Transverse colon (tissue), 4 donors: ENCODE results near the gene FBXO31. TPM values are rescaled to one million over a fixed set of nuclear protein-coding genes. Genes with fewer than 3 reads are reported as not detected.

Experiments
- DNase-seq: peaks from one replicate; pipeline ENCODE4 v3.0.0-alpha.2; 2019
- H3K27ac ChIP-seq, 4 donors: fragments of 200-600 bp; sonication (generic); 2 replicates each; pipeline ENCODE4 v1.5.1; 2016 to 2018; ENCODE audit warnings: inconsistent platforms in 4 of 4
- H3K27me3 ChIP-seq: fragments of 200-600 bp; sonication (generic); 2 replicates; pipeline ENCODE4 v1.5.1; 2017; ENCODE audit warnings: inconsistent platforms
- H3K36me3 ChIP-seq, 4 donors: fragments of 200-600 bp; sonication (generic); 2 replicates each; pipeline ENCODE4 v1.5.1; 2017 to 2019; ENCODE audit warnings: inconsistent platforms in 4 of 4
- H3K4me1 ChIP-seq, 4 donors: fragments of 200-600 bp; sonication (generic); 2 replicates each; pipeline ENCODE4 v1.5.1; 2017 to 2020; ENCODE audit warnings: inconsistent platforms in 4 of 4
- H3K4me3 ChIP-seq, 4 donors: fragments of 200-600 bp; sonication (generic); 1 replicate in 1 of 4; 2 replicates in 3 of 4; pipeline versions ENCODE4 v1.5.1 to v1.6.1; 2017 to 2019; ENCODE audit warnings: inconsistent platforms in 4 of 4
- H3K9me3 ChIP-seq, 2 donors: fragments of 200-600 bp; sonication (generic); 2 replicates each; pipeline ENCODE4 v1.5.1; 2017 to 2019; ENCODE audit warnings: inconsistent platforms in 2 of 2
- CTCF ChIP-seq, 5 experiments: fragments of 200-600 bp in 3 of 5; fragments of 450-650 bp in 2 of 5; sonication (generic) in 3 of 5; IDR thresholded peaks; 1 replicate in 2 of 5; 2 replicates in 3 of 5; pipeline ENCODE4 v1.5.1; 2016 to 2017; ENCODE audit warnings: antibody characterized with exemption in 5 of 5, inconsistent platforms in 3 of 5, mild to moderate bottlenecking in 2 of 5, moderate library complexity in 1 of 5
- EP300 ChIP-seq: sonication (generic); formaldehyde crosslinking; IDR thresholded peaks from one replicate; pipeline ENCODE4 v1.6.1; 2017; ENCODE audit warnings: antibody characterized with exemption, low read depth
- POLR2A ChIP-seq: fragments of 450-650 bp; IDR thresholded peaks from one replicate; pipeline ENCODE4 v1.6.1; 2016; ENCODE audit warnings: antibody characterized with exemption, mild to moderate bottlenecking, moderate library complexity
- POLR2AphosphoS5 ChIP-seq, 3 donors: sonication (generic); formaldehyde crosslinking; IDR thresholded peaks; one replicate each; pipeline ENCODE4 v1.6.1; 2016; ENCODE audit warnings: antibody characterized with exemption in 3 of 3
- WGBS, 2 donors: methylation state at CpG; one replicate each; pipeline ENCODE4 v1.1.5; 2018; ENCODE audit warnings: low coverage in 1 of 2; 5-methylcytosine and 5-hydroxymethylcytosine counted together
- in situ Hi-C, 4 donors: fragments of 200-750 bp; cut with MboI; loops; one replicate each; pipeline versions ENCODE4 v1.15.0 to v1.15.1; 2017; ENCODE audit warnings: low sequenced_read_pairs in 3 of 4, low pct_ligation_motif_present in 1 of 4, low pct_unique_long_range_greater_than_20kb in 1 of 4
- intact Hi-C: fragments of 100-400 bp; cut with DNase I; formaldehyde crosslinking; loops from one replicate; pipeline ENCODE4 v1.15.1; 2023; ENCODE audit warnings: low total_unique reads
- total RNA-seq, 4 donors: library from RNA; depleted of rRNA; stranded (reverse); fragments of >200 nt; gene quantifications; one replicate each; pipeline ENCODE4 v1.1.0, GENCODE V29; 2016

The FBXO31 gene
- total RNA-seq, 4 donors from 2014 or later: 83.6 to 403 (median 224) TPM

GRCh38 chr16:87425941-87426340 lies 42.4 kb upstream of the FBXO31 start:
- peaks cover 0 to 27% (median 4%) of the 10 kb centered on the region in 4 donors for H3K36me3 ChIP-seq
- WGBS, 2 donors: 91% methylated on average over 12 of the region's 12 CpGs; no CpG with 5 or more reads in 1 of the 2 donors
- H3K27me3 ChIP-seq: no peaks in the 10 kb centered on the region
- no peak for TF ChIP-seq POLR2A
- TF ChIP-seq EP300: no peak
- TF ChIP-seq CTCF (IDR thresholded peaks at IDR 0.05): no peak
- TF ChIP-seq POLR2AphosphoS5 (IDR thresholded peaks at IDR 0.05): no peak
- H3K4me1 ChIP-seq: no peaks in the 10 kb centered on the region
- H3K4me3 ChIP-seq: no peak overlapping the region
- H3K27ac ChIP-seq: no peak overlapping the region
- intact Hi-C loops: loop anchor here (10.0 kb wide), 1 partner anchor 219 kb away; no protein-coding TSS in a partner anchor
- in situ Hi-C loops: no loop called here
- no peaks in the 10 kb centered on the region for H3K9me3 ChIP-seq
- no peak for DNase-seq

GRCh38 chr16:87424266-87424665 lies 40.7 kb upstream of the FBXO31 start:
- intact Hi-C loops: loop anchor here (10.0 kb wide), 1 partner anchor 221 kb away; no protein-coding TSS in a partner anchor
- Histone ChIP-seq H3K27ac (no peak overlapping the region), H3K36me3 (peaks cover 0 to 28% (median 7%) of the 10 kb centered on the region in 4 donors), H3K9me3 (no peaks in the 10 kb centered on the region), H3K4me1 (no peaks in the 10 kb centered on the region), H3K4me3 (no peak overlapping the region), H3K27me3 (no peaks in the 10 kb centered on the region)
- 90% methylated on average over 12 of the region's 12 CpGs; no CpG with 5 or more reads in 1 of the 2 donors for WGBS, 2 donors
- in situ Hi-C loops: loop anchor here in 2 of 4 donors (25.0 kb wide), 2 partner anchors 213 to 338 kb away; partner anchors contain the start of gene KLHDC4 (in 1 of the 2)
- no peak for TF ChIP-seq POLR2AphosphoS5 (IDR thresholded peaks at IDR 0.05)
- no peak for TF ChIP-seq POLR2A
- no peak for TF ChIP-seq CTCF (IDR thresholded peaks at IDR 0.05)
- no peak for TF ChIP-seq EP300
- no peak for DNase-seq

- Histone ChIP-seq H3K36me3 (peaks cover 0 to 26% (median 7%) of the 10 kb centered on the region in 4 donors), H3K27me3 (no peaks in the 10 kb centered on the region), H3K4me3 (no peak overlapping the region), H3K27ac (no peak overlapping the region), H3K4me1 (peaks cover 0 to 7% (median 0%) of the 10 kb centered on the region in 4 donors), H3K9me3 (no peaks in the 10 kb centered on the region)
- no peak for DNase-seq
- in situ Hi-C loops (loop anchor here in 2 of 4 donors (25.0 kb wide), 2 partner anchors 214 to 339 kb away; partner anchors contain the start of gene KLHDC4 (in 1 of the 2)), intact Hi-C loops (loop anchor here (10.0 kb wide), 1 partner anchor 221 kb away; no protein-coding TSS in a partner anchor)
- 93 to 100% methylated on average over 1 to 15 of the region's 15 CpGs for WGBS, 2 donors
- TF ChIP-seq EP300 (no peak), CTCF (IDR thresholded peaks at IDR 0.05) (no peak), POLR2A (no peak), POLR2AphosphoS5 (IDR thresholded peaks at IDR 0.05) (no peak)
Observed at GRCh38 chr16:87423429-87423828, 39.9 kb upstream of the FBXO31 start.

- TF ChIP-seq POLR2AphosphoS5 (IDR thresholded peaks at IDR 0.05): no peak
- TF ChIP-seq EP300: no peak
- no peak for TF ChIP-seq CTCF (IDR thresholded peaks at IDR 0.05)
- TF ChIP-seq POLR2A: no peak
- H3K27ac ChIP-seq: no peak overlapping the region
- peaks cover 0 to 10% (median 0%) of the 10 kb centered on the region in 4 donors for H3K4me1 ChIP-seq
- intact Hi-C loops: loop anchor here (10.0 kb wide), 1 partner anchor 223 kb away; no protein-coding TSS in a partner anchor
- in situ Hi-C loops: loop anchor here in 2 of 4 donors (25.0 kb wide), 2 partner anchors 215 to 340 kb away; partner anchors contain the start of gene KLHDC4 (in 1 of the 2)
- H3K27me3 ChIP-seq: no peaks in the 10 kb centered on the region
- no peak for DNase-seq
- WGBS, 2 donors: 88 to 95% methylated on average over 2 to 11 of the region's 11 CpGs
- no peak overlapping the region for H3K4me3 ChIP-seq
- H3K9me3 ChIP-seq: no peaks in the 10 kb centered on the region
- H3K36me3 ChIP-seq: peaks cover 0 to 27% (median 9%) of the 10 kb centered on the region in 4 donors
Observed at GRCh38 chr16:87422106-87422505, 38.5 kb upstream of the FBXO31 start.
